ENCODE measurements around the gene MSI2.

DNA sequence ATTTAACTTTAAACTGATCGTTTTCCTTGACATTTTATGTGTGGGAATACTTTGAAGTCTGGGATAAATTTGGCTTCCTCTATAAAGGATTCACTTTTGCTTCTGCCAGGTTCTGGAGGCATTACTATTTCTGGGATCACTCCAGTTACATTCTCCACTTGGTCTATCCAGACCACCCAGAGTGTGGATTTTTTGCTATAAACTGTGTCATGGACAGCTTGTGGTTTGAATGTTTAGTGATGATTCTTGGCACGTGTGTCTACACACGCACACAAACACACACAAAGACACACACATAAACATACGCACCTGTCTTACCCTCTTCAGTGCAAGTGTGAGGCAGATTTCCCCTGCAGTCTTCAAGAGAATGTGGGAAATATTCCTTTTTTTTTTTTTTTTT, 27.4 kb upstream of the MSI2 start:
- TF ChIP-seq, protein P1, sequence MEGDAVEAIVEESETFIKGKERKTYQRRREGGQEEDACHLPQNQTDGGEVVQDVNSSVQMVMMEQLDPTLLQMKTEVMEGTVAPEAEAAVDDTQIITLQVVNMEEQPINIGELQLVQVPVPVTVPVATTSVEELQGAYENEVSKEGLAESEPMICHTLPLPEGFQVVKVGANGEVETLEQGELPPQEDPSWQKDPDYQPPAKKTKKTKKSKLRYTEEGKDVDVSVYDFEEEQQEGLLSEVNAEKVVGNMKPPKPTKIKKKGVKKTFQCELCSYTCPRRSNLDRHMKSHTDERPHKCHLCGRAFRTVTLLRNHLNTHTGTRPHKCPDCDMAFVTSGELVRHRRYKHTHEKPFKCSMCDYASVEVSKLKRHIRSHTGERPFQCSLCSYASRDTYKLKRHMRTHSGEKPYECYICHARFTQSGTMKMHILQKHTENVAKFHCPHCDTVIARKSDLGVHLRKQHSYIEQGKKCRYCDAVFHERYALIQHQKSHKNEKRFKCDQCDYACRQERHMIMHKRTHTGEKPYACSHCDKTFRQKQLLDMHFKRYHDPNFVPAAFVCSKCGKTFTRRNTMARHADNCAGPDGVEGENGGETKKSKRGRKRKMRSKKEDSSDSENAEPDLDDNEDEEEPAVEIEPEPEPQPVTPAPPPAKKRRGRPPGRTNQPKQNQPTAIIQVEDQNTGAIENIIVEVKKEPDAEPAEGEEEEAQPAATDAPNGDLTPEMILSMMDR (conservative IDR thresholded peaks at IDR 0.05; ENCODE audit: low read length) = no peak
- TF ChIP-seq EZH2phosphoT487 (IDR thresholded peaks at IDR 0.05; ENCODE audit: borderline replicate concordance) = no peak
